NOMO-1 (cell line): Measurements from ENCODE around the gene TTC7B.

Experiments used
- DNase-seq, 2 experiments: peaks; one replicate each; lab custom pipeline; 2025; ENCODE audit not compliant: unreplicated experiment in 2 of 2; lab: John Stamatoyannopoulos, UW

Gene TTC7B

GRCh38 chr14:90777830-90778485 is 38.3 kb downstream of the TTC7B start:
- DNase-seq: no peak

- no peak for DNase-seq
Measured at GRCh38 chr14:90777358-90777757, 38.9 kb downstream of the TTC7B start.

- no peak for DNase-seq
Measured at GRCh38 chr14:90775441-90775840, 40.8 kb downstream of the TTC7B start.

- no peak for DNase-seq
Measured at GRCh38 chr14:90774316-90774715, 41.9 kb downstream of the TTC7B start.

- DNase-seq: no peak
Measured at GRCh38 chr14:90773705-90774104, 42.5 kb downstream of the TTC7B start.

- no peak for DNase-seq
Measured at GRCh38 chr14:90773196-90773486, 43.1 kb downstream of the TTC7B start.

- no peak for DNase-seq
Measured at GRCh38 chr14:90767899-90768298, 48.3 kb downstream of the TTC7B start.

- DNase-seq: no peak
Measured at GRCh38 chr14:90760591-90761316, 55.5 kb downstream of the TTC7B start.

- no peak for DNase-seq
Measured at GRCh38 chr14:90760078-90760444, 56.2 kb downstream of the TTC7B start.

GRCh38 chr14:90759370-90760077 is 56.7 kb downstream of the TTC7B start:
- no peak for DNase-seq

- no peak for DNase-seq
Measured at GRCh38 chr14:90758959-90759358, 57.3 kb downstream of the TTC7B start.

GRCh38 chr14:90758028-90758889 is 58.0 kb downstream of the TTC7B start:
- DNase-seq: peak; percentile 83 to 91

GRCh38 chr14:90757452-90757851 is 58.8 kb downstream of the TTC7B start:
- peak in 1 of 2 experiments; percentile 5 for DNase-seq

GRCh38 chr14:90756755-90757345 is 59.4 kb downstream of the TTC7B start:
- no peak for DNase-seq

GRCh38 chr14:90755661-90756304 is 60.4 kb downstream of the TTC7B start:
- no peak for DNase-seq

- DNase-seq: no peak
Measured at GRCh38 chr14:90753456-90754005, 62.7 kb downstream of the TTC7B start.

- no peak for DNase-seq
Measured at GRCh38 chr14:90750701-90751100, 65.5 kb downstream of the TTC7B start.

- DNase-seq: no peak
Measured at GRCh38 chr14:90750191-90750590, 66.0 kb downstream of the TTC7B start.

GRCh38 chr14:90747909-90748308 is 68.3 kb downstream of the TTC7B start:
- DNase-seq: no peak

- no peak for DNase-seq
Measured at GRCh38 chr14:90743826-90744225, 72.4 kb downstream of the TTC7B start.
